GM19324 (cell line): ENCODE measurements around the gene HMOX2.

Experiments used
- ATAC-seq: cut with Tn5 transposase; IDR thresholded peaks from one replicate; pipeline ENCODE4 v1.9.1; 2021; ENCODE audit warnings: mild to moderate bottlenecking, moderate library complexity; ENCODE audit not compliant: unreplicated experiment, low FRiP score

The HMOX2 gene

GRCh38 chr16:4475880-4476788, at the start of gene HMOX2:
Gene HMOX2, plus strand, starts transcription at chr16:4476398. Its CDS starts 29,127 bp downstream, at chr16:4505525.
- peak; percentile 92 for ATAC-seq

GRCh38 chr16:4426722-4427372, 49.4 kb upstream of the HMOX2 start:
- ATAC-seq = no peak

- ATAC-seq = no peak
Observed at GRCh38 chr16:4428500-4428899, 47.7 kb upstream of the HMOX2 start.

- no peak for ATAC-seq
Observed at GRCh38 chr16:4431023-4431422, 45.2 kb upstream of the HMOX2 start.

GRCh38 chr16:4433228-4433627, 43.0 kb upstream of the HMOX2 start:
- no peak for ATAC-seq

GRCh38 chr16:4433914-4434787, 42.0 kb upstream of the HMOX2 start:
- no peak for ATAC-seq

- ATAC-seq = no peak
Observed at GRCh38 chr16:4435337-4436067, 40.7 kb upstream of the HMOX2 start.

GRCh38 chr16:4437366-4437765, 38.8 kb upstream of the HMOX2 start:
- ATAC-seq = no peak

GRCh38 chr16:4442371-4442770, 33.8 kb upstream of the HMOX2 start:
- no peak for ATAC-seq

GRCh38 chr16:4443271-4443670, 32.9 kb upstream of the HMOX2 start:
- no peak for ATAC-seq

GRCh38 chr16:4443986-4444385, 32.2 kb upstream of the HMOX2 start:
- no peak for ATAC-seq

GRCh38 chr16:4450430-4450829, 25.8 kb upstream of the HMOX2 start:
- no peak for ATAC-seq

GRCh38 chr16:4450931-4451519, 25.2 kb upstream of the HMOX2 start:
- no peak for ATAC-seq

GRCh38 chr16:4452674-4453073, 23.5 kb upstream of the HMOX2 start:
- no peak for ATAC-seq

GRCh38 chr16:4454623-4455022, 21.6 kb upstream of the HMOX2 start:
- ATAC-seq = no peak

- no peak for ATAC-seq
Observed at GRCh38 chr16:4455081-4455480, 21.1 kb upstream of the HMOX2 start.

- ATAC-seq = no peak
Observed at GRCh38 chr16:4455951-4456350, 20.2 kb upstream of the HMOX2 start.

- ATAC-seq = no peak
Observed at GRCh38 chr16:4460936-4461249, 15.3 kb upstream of the HMOX2 start.

- no peak for ATAC-seq
Observed at GRCh38 chr16:4461250-4462085, 14.7 kb upstream of the HMOX2 start.
